Left lobe of liver (tissue), 2 donors: ENCODE measurements around the gene GNLY. TPM values are rescaled to one million over a fixed set of nuclear protein-coding genes. Genes with fewer than 3 reads are reported as not detected.

ENCODE experiments used
- ATAC-seq: fragments of 200-7000 bp; cut with Tn5 transposase; one replicate; pipeline ENCODE4 v1.9.1; 2020; ENCODE audit warnings: mild to moderate bottlenecking, moderate library complexity
- DNase-seq: peaks from one replicate; pipeline ENCODE4 v3.0.0-alpha.2; 2020; ENCODE audit warnings: low spot score
- total RNA-seq: library from RNA; stranded (reverse); gene quantifications from one replicate; pipeline ENCODE4 v1.2.1, GENCODE V29; 2021
- donor health status: DM: no; HTN: no; CAD: no; lungs with moderate emphysema.
- donor health status: DM: no; HTN: yes; CAD: no.

Gene GNLY
- total RNA-seq, 1 donor from 2014 or later = 0.68 TPM

- ATAC-seq = peak; percentile 35
Observed at GRCh38 chr2:85741211-85741832, 47.2 kb downstream of the GNLY start.

GRCh38 chr2:85741833-85742455 lies 47.8 kb downstream of the GNLY start:
- ATAC-seq = peak; percentile 63

More at GRCh38 chr2:85741211-85741832, 47.2 kb downstream of the GNLY start:
- peak; percentile 61 for DNase-seq

GRCh38 chr2:85743304-85743978 lies 49.3 kb downstream of the GNLY start:
- DNase-seq (no peak), ATAC-seq (no peak)

More at GRCh38 chr2:85741833-85742455, 47.8 kb downstream of the GNLY start:
- peak; percentile 87 for DNase-seq

- ATAC-seq = no peak
- DNase-seq = no peak
Observed at GRCh38 chr2:85744055-85744454, 49.9 kb downstream of the GNLY start.

- DNase-seq = no peak
- ATAC-seq = peak; percentile 12
Observed at GRCh38 chr2:85744741-85745601, 50.8 kb downstream of the GNLY start.

GRCh38 chr2:85745619-85746018 lies 51.5 kb downstream of the GNLY start:
- DNase-seq (no peak), ATAC-seq (no peak)

GRCh38 chr2:85746321-85747004 lies 52.3 kb downstream of the GNLY start:
- DNase-seq (no peak), ATAC-seq (no peak)

GRCh38 chr2:85747441-85747840 lies 53.3 kb downstream of the GNLY start:
- DNase-seq (no peak), ATAC-seq (no peak)

GRCh38 chr2:85748039-85748734 lies 54.0 kb downstream of the GNLY start:
- no peak for ATAC-seq
- DNase-seq = no peak

Other genes starting within 250 kb of the GNLY start
- 76.6 TPM for gene MAT2A, start 155.2 kb upstream of the GNLY start, total RNA-seq
- gene GGCX, start 132.9 kb upstream of the GNLY start, total RNA-seq = 232 TPM
- 69.9 TPM for gene VAMP8, start 116.8 kb upstream of the GNLY start, total RNA-seq
- gene VAMP5, start 109.9 kb upstream of the GNLY start, total RNA-seq = 31.7 TPM
- gene RNF181, start 98.6 kb upstream of the GNLY start, total RNA-seq = 52.8 TPM
- gene TMEM150A, start 91.7 kb upstream of the GNLY start, total RNA-seq = 20.0 TPM
- gene C2orf68, start 82.3 kb upstream of the GNLY start, total RNA-seq = 15.9 TPM
- gene USP39, start 78.2 kb upstream of the GNLY start, total RNA-seq = 18.6 TPM
- gene SFTPB, start 26.2 kb upstream of the GNLY start, total RNA-seq = 9.8 TPM
- 28.0 TPM for gene ATOH8, start 59.6 kb downstream of the GNLY start, total RNA-seq
- 12.8 TPM for gene ST3GAL5, start 194.6 kb downstream of the GNLY start, total RNA-seq